GM18511 (cell line): Measurements from ENCODE around the gene ANKRD13C.
"Not testable (repeated sequence)": the region's sequence is repeated elsewhere in the genome, so short reads cannot be mapped to it uniquely, and the experiment has no call there.

Experiments used
- ATAC-seq: cut with Tn5 transposase; IDR thresholded peaks from one replicate; pipeline ENCODE4 v1.9.1; 2021; ENCODE audit warnings: mild to moderate bottlenecking, moderate library complexity; ENCODE audit not compliant: unreplicated experiment

ANKRD13C gene, protein sequence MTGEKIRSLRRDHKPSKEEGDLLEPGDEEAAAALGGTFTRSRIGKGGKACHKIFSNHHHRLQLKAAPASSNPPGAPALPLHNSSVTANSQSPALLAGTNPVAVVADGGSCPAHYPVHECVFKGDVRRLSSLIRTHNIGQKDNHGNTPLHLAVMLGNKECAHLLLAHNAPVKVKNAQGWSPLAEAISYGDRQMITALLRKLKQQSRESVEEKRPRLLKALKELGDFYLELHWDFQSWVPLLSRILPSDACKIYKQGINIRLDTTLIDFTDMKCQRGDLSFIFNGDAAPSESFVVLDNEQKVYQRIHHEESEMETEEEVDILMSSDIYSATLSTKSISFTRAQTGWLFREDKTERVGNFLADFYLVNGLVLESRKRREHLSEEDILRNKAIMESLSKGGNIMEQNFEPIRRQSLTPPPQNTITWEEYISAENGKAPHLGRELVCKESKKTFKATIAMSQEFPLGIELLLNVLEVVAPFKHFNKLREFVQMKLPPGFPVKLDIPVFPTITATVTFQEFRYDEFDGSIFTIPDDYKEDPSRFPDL

DNA sequence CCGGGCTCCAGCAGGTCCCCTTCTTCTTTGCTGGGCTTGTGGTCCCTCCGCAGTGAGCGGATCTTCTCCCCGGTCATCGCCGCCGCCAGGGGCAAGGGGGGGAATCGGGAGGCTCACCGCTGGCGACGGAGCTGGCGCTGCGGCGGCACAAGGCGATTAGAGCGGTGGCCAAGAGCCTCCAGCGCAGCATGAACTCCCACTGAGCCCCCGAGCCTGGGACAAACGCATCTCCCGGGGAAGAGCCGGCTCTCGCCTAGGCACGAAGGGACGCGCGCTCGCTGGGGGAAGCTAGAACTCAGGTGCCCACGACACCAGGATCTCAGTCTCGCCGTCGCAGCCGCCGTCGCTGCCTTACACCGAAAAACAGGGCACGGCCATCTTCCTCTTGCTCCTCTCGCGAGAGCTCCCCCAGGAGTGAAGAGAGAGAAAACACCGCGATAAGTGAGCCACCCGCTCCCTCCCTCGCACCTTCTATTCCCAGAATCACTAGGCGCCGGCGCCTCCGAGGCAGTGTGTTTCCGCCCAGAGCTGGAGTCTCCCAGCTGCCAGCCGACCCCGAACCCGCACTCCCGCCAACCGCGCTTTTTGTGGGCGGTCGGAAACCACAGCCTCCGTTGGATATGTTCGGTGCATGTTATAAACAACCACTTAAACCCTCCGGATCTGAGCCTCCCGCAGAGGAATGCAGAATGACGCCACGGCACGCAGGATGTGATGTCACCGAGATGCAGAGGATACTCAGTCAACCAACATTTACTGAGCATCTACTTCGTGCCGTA lies at the start of gene ANKRD13C:
ANKRD13C (minus strand) TSS at position 391 of the 779 bp plus-strand sequence; CDS start at position 77, 314 bp downstream.
- ATAC-seq, result peak; percentile 87

DNA sequence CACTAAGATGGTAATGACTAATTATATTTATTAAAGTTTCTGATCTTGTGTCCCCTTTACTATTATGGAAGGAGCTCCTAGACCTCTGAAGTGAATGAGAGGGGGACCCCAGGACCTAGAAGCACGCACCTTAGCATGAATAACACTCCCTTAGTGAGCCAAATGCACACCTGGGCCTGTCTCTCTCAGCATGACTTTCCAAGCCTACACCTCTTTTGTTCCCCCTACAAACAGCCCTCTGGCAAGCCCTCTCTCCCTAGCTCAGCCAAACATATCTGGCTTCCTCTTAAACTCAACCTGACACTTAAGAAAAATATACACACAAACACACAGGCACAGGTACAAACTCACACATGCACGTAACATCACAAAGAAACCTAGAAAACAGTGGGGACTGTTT lies 49.2 kb upstream of the ANKRD13C start:
- no peak for ATAC-seq

DNA sequence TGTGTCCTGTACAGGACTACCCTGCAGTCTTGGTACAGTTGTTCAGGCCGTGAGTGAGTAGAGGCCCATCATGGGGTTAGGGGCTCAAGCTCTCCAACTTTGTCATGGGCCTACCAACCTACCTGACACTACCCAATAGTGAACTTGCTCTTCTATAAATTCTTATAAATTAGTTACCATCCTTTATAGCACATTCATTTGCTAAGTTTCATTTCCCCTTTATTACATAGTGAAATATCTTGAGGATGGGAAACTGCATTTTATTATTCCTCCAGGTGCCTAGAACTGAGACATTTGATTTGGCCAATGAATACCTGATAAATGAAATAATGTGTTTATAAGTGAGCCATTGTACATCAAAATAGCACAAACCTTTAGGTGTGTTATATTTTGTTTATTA lies 47.5 kb upstream of the ANKRD13C start:
- peak; percentile 64 for ATAC-seq

DNA sequence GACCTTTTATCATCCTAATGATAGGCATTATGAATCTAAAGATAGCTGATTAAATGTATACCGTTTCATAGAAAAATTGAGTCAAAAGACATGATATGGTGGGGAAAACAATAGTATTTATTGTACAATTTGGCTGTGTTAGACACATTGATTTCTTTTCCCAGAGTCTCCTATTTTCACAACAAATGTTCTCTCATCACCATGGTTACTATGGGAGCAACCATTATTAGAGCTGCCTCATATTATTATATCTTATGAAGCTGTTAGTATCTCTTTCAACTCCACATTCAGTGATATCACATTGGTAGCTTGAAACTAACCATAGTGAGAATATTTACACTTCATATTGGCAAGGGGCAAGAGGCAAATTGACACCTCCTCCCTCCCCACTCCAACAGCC lies 45.8 kb upstream of the ANKRD13C start:
- ATAC-seq, result no peak

DNA sequence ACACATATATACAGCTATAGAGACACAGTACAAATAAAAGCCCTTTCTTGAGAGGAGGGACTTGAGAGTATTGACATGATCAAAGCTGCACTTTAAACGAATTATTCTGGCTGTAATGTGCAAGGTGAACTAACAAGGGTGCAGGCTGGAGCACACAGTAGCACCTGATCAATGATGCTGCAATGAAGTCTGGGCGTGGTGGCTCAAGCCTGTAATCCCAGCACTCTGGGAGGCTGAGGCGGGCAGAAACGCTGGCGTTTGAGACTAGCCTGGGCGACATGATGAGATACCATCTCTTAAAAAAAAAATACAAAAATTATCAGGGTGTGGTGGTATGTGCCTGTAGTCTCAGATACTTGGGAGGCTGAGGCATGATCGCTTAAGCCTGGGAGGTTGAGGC lies 42.5 kb upstream of the ANKRD13C start:
- no peak for ATAC-seq

DNA sequence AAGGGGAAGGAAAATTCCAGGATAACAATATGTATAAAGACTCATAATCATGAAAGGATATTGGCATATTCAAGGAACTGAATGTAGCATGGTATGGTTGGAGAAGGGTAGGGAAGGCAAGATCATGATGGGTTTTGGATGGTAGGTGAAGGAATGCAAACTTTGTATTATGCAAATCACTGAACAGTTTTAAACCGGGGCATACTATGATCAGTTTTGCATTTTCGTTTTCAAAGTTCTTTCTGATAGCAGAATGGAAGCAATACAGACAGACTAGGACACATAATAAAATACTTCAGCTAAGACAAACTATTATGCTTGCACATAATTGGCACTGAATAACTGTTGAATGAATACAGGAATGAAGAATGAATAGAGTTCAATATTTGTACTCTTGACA lies 42.1 kb upstream of the ANKRD13C start:
- no peak for ATAC-seq

DNA sequence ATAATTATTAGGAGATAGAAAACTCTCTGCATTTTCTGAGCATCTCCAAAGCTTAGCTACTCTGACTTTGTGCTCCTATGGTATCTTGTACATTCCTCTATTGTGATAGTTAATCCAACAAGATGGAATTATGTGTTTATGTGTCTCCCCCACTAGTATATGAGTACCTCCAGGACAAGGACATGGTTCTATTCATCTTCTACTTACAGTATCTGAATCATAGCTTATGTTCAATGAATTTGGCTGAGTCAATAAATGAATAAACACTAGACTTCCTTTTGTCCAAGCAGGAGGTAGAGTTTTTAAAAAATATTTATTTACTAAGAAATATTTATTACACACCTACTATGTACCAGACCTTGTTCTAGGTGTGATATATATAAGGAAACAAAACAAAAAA lies 38.1 kb upstream of the ANKRD13C start:
- ATAC-seq, result no peak

DNA sequence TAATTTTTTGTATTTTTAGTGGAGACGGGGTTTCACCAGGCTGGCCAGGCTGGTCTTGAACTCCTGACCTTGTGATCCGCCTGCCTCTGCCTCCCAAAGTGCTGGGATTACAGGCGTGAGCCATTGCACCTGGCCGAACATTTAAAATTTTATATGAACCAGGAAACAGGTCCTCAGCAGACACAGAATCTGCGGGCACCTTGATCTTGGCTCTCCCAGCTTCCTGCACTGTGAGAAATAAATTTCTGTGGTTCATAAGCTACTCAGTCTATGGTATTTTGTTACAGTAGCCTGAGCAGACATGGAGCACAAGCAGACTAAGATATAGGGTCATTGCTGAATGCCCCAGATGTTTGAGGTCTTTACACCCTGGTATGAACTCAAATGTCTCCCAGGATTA lies 33.0 kb upstream of the ANKRD13C start:
- ATAC-seq, result no peak

DNA sequence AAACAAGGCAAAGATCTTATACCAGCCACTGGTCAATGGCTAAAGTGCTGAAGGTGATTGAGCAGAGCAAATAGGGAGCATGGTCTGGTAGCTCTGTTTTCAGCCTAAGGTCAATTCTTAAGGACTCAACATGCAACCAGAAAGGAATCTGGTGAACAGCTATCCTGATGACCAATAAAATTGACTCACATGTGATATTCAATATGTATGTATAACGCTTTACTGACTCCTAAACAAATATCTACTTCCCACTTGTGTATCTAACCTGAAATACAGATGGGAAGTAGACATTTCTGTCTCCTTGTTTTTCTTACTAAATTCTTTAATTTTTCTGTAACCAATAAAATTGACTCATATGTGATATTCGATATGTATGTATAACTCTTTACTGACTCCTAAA lies 31.6 kb upstream of the ANKRD13C start:
- ATAC-seq, result no peak

DNA sequence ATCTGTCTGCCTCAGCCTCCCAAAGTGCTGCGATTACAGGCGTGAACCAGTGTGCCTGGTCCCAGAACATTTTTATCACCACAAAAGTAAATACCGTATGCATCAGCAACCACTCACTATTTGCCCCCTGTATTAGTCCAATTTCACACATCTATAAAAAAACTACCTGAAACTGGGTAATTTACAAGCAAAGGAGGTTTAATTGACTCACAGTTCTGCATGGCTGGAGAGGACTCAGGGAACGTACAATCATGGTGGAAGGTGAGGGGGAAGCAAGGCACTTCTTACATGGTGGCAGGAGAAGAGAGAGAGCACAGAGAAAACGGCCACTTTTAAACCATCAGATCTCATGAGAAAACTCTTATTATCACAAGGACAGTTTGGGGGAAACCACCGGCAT lies 31.0 kb upstream of the ANKRD13C start:
- ATAC-seq, result no peak

DNA sequence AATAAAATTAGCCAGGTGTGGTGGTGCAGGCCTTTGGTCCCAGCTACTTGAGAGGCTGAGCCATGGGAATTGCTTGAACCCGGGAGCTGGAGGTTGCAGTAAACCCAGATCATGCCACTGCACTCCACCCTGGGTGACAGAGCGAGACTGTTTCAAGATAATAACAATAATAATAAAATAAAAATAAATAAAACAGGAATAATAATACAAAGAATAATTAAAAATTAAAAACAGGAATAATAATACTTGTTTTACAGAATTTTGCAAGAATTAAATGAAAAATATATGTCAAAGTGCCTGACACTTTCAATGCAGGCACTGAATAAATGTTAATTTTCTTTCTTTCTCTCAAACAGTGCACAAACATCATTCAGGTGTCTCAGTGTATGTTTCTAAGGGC lies 30.0 kb upstream of the ANKRD13C start:
- ATAC-seq, result no peak

DNA sequence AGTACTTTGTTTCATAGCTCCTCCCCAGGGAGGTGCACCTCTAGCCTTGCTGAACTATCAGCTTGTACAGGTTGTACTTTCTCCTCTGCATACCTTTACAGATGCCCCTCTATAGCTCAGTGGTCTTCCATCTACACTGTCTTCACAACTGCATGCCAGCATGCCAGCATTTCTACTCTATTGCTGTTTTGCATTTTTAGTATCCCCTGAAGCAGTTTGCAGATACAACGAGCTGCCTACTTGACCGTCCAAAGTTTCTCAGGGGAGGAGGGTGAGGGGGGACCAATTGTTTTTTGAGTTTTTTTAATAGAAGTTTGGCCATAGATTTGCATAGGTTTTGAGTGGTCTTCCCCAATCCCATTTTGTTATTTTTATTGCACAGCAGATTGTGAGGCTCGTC lies 29.0 kb upstream of the ANKRD13C start:
- ATAC-seq, result peak; percentile 7

DNA sequence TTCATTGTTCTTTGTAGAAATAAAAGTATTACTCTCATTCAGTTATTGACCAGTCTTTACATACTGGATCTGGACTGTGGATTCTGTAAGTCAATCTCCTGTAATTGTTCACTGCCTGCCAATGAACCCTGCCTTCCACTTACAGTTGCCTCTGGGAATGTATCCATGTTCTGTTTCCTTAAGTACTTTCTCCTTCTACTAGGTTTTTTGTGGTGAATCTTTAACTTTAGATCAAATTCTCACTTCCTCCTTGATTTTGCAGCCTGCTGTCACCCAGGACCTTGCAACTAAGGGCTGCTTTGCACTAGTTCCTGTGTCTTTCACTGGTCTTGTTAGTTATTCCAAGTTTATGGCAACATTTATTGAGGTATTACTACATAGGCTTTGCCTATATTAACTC lies 28.2 kb upstream of the ANKRD13C start:
- peak; percentile 96 for ATAC-seq

DNA sequence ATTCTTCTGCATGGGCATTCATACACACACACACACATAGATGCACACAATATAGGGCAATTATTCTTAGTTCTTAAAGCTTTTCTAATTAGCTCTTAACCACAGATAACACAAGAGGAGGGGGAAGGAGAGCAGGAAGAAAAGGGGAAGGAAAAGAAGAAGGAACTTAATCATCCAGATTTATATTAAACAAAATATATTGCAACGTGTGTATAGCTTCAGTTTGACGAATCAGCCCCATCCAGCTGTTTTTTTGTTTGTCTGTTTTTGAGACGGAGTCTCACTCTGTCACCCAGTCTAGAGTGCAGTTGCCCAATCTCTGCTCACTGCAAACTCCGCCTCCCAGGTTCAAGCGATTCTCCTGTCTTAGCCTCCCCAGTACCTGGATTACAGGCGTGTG lies 21.7 kb upstream of the ANKRD13C start:
- ATAC-seq, result no peak

DNA sequence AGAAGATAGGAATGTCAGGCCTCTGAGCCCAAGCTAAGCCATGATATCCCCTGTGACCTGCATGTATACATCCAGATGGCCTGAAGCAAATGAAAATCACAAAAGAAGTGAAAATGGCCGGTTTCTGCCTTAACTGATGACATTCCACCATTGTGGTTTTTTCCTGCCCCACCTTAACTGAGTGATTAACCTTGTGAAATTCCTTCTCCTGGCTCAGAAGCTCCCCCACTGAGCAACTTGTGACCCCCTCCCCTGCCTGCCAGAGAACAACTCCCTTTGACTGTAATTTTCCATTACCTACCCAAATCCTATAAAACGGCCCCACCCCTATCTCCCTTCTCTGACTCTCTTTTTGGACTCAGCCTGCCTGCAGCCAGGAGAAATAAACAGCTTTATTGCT lies 19.1 kb upstream of the ANKRD13C start:
- ATAC-seq, result not testable (repeated sequence)

DNA sequence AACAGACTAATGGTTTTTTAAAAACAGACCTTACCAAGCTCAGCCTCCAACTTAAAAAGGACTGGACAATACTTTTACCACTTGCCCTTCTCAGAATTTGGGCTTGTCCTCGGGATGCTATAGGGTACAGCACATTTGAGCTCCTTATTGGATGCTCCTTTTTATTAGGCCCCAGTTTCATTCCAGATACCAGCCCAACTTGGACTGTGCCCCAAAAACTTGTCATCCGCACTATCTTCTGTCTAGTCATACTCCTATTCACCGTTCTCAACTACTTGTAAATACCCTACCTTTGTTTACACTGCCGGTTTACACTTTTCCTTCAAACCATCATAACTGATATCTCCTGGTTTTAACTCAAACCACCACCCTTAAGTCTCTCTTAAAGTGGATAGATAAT lies 17.9 kb upstream of the ANKRD13C start:
- ATAC-seq, result no peak

DNA sequence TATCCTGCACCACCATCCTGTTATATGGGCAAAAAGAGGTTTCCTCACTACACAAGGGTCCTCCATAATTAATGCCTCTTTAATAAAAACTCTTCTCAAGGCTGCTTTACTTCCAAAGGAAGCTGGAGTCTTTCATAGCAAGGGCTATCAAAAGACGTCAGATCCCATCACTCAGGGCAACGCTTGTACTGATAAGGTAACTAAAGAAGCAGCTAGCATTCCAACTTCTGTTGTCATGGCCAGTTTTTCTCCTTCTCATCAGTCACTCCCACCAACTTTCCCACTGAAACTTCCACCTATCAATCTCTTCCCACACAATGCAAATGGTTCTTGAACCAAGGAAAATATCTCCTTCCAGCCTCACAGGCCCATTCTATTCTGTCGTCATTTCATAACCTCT lies 17.1 kb upstream of the ANKRD13C start:
- ATAC-seq, result not testable (repeated sequence)

DNA sequence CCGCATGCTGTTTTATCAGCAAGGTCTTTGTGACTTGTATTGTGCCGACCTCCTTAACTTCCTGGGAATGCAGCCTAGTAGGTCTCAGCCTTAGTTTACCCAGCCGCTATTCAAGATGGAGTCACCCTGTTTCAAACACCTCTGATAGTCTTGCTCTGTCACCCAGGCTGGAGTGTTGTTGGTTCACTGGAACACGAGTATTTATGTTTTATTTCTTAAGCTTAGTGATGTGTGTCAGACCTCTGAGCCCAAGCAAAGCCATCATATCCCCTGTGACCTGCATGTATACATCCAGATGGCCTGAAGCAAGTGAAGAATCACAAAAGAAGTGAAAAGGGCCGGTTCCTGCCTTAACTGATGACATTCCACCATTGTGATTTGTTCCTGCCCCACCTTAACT lies 12.9 kb upstream of the ANKRD13C start:
- not testable (repeated sequence) for ATAC-seq

DNA sequence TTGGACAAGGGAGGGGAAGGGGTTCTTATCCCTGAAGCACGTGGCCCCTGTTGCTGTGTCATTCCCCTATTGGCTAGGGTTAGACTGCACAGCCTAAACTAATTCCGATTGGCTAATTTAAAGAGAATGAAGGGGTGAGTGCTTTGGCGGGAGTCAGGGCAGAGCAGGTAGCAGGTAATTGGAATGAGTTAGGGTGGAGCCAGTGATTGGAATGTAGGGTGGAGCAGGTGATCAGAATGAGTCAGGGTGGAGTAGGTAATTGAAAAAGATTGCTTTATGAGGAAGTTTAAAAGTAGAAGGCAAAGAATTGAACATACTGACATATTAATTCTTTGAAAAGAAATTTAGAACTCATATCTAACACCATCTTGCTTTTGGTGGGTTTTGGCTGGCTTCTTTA lies 12.5 kb upstream of the ANKRD13C start:
- ATAC-seq, result not testable (repeated sequence)

DNA sequence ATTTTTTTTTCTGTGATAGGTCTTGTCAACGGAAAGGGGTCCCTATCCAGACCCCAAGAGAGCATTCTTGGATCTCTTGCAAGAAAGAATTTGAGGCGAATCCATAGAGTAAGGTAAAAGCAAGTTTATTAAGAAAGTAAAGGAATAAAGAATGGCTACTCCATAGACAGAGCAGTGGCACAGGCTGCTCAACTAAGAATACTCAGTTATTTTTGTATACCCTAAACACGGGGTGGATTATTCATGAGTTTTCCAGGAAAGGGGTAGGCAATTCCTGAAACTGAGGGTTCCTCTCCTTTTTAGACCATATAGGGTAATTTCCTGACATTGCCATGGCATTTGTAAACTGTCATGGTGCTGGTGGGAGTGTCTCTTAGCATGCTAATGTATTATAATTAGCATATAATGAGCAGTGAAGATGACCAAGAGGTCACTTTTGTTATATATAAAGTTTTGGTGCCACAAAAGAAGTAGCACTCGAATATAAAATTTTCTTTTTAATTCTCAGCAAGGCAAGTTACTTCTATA lies 12.0 kb upstream of the ANKRD13C start:
- ATAC-seq, result not testable (repeated sequence)

DNA sequence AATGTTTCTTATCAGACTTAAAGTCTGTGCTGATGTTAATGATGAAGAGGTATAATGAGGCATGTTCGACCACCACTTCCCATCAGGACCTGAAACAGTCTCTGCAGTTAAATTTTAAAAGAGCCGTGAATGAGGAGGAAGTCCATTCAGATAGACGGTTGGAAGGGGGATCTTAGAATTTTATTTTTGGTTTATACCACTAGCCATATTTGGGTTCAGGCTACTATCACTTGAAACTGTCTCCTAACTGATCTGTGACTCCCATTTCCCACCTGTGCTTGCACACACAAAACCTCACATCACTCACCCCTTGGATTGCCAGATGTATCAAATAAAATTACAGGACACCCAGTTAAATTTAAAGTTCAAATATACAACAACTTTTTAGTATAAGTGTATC lies 9.9 kb upstream of the ANKRD13C start:
- ATAC-seq, result no peak
